Lower leg skin (tissue), 3 donors: ENCODE results near the gene FKBP5.

ENCODE experiments used
- POLR2A ChIP-seq, 2 donors: fragments of 450-650 bp; IDR thresholded peaks; one replicate each; pipeline ENCODE4 v1.6.1; 2016 to 2017; ENCODE audit warnings: antibody characterized with exemption in 2 of 2, mild to moderate bottlenecking in 1 of 2, moderate library complexity in 1 of 2
- TF ChIP-seq, protein P1 (sequence below), 3 donors: fragments of 450-650 bp; IDR thresholded peaks; one replicate each; pipeline ENCODE4 v1.5.1; 2016; ENCODE audit warnings: antibody characterized with exemption in 3 of 3, mild to moderate bottlenecking in 3 of 3, moderate library complexity in 2 of 3

DNA sequence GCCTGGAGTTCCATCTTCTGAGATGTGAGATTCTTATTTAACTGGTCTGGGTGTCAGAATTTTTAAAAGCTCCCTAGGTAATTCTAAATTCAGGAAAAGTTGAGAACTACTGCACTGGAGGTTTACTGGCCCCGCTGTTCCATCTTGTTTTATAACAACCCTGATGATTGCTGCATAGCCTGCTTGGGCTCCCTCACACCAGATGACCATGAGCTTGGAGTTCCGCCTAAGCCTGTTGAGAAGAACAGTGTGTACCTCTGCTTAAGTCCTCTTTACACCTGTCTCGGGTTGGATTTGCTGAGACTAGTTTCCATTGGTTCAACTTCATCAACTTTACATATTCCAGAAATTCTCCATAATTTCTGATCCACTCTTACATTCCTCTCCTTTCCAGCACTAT is 77.9 kb downstream of the FKBP5 start:
- TF ChIP-seq, protein P1, sequence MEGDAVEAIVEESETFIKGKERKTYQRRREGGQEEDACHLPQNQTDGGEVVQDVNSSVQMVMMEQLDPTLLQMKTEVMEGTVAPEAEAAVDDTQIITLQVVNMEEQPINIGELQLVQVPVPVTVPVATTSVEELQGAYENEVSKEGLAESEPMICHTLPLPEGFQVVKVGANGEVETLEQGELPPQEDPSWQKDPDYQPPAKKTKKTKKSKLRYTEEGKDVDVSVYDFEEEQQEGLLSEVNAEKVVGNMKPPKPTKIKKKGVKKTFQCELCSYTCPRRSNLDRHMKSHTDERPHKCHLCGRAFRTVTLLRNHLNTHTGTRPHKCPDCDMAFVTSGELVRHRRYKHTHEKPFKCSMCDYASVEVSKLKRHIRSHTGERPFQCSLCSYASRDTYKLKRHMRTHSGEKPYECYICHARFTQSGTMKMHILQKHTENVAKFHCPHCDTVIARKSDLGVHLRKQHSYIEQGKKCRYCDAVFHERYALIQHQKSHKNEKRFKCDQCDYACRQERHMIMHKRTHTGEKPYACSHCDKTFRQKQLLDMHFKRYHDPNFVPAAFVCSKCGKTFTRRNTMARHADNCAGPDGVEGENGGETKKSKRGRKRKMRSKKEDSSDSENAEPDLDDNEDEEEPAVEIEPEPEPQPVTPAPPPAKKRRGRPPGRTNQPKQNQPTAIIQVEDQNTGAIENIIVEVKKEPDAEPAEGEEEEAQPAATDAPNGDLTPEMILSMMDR (IDR thresholded peaks at IDR 0.05), result no peak
- no peak for TF ChIP-seq POLR2A (IDR thresholded peaks at IDR 0.05)
